H9 (cell line): Measurements from ENCODE around the gene RNU6-9. TPM values are rescaled to one million over a fixed set of nuclear protein-coding genes. Genes with fewer than 3 reads are reported as not detected.

ENCODE experiments used
- DNase-seq: peaks from one replicate; pipeline ENCODE4 v3.0.0-alpha.2; 2017
- H2AFZ ChIP-seq: one replicate; pipeline ENCODE4 v1.6.1; 2013; ENCODE audit warnings: mild to moderate bottlenecking, low read length, control low read depth, moderate library complexity
- H2AK5ac ChIP-seq: 2 replicates; pipeline ENCODE4 v1.6.1; 2013; ENCODE audit warnings: low read length, control low read depth, mixed read lengths; ENCODE audit not compliant: insufficient read length
- H2BK120ac ChIP-seq: one replicate; pipeline ENCODE4 v1.6.1; 2013; ENCODE audit warnings: low read depth, mild to moderate bottlenecking, low read length, control low read depth, inconsistent platforms; ENCODE audit not compliant: poor library complexity, severe bottlenecking
- H2BK12ac ChIP-seq: 2 replicates; pipeline ENCODE4 v1.6.1; 2013; ENCODE audit warnings: low read length, control low read depth, mixed read lengths, low read depth; ENCODE audit not compliant: insufficient read length
- H2BK15ac ChIP-seq: 2 replicates; pipeline ENCODE4 v1.6.1; 2013; ENCODE audit warnings: low read depth, low read length, control low read depth
- H2BK20ac ChIP-seq: one replicate; pipeline ENCODE4 v1.6.1; 2013; ENCODE audit warnings: low read depth, mild to moderate bottlenecking, low read length, control low read depth, inconsistent platforms; ENCODE audit not compliant: poor library complexity, severe bottlenecking
- H2BK5ac ChIP-seq: 2 replicates; pipeline ENCODE4 v1.6.1; 2013; ENCODE audit warnings: low read length, control low read depth, mixed read lengths; ENCODE audit not compliant: insufficient read length
- H3K14ac ChIP-seq: 2 replicates; pipeline ENCODE4 v1.6.1; 2013; ENCODE audit warnings: low read length, control low read depth; ENCODE audit not compliant: insufficient read depth
- H3K18ac ChIP-seq: 2 replicates; pipeline ENCODE4 v1.6.1; 2013; ENCODE audit warnings: low read depth, mild to moderate bottlenecking, mixed read lengths, low read length, control low read depth; ENCODE audit not compliant: insufficient read length
- H3K23ac ChIP-seq: 2 replicates; pipeline ENCODE4 v1.6.1; 2013; ENCODE audit warnings: low read length, control low read depth, mixed read lengths, low read depth; ENCODE audit not compliant: insufficient read length
- H3K23me2 ChIP-seq: 2 replicates; pipeline ENCODE4 v1.6.1; 2013; ENCODE audit warnings: low read depth, mild to moderate bottlenecking, mixed read lengths, low read length, control low read depth; ENCODE audit not compliant: insufficient read length, poor library complexity, severe bottlenecking
- H3K27ac ChIP-seq: 2 replicates; pipeline ENCODE4 v1.5.1; 2013; ENCODE audit warnings: low read length, control low read depth, mixed read lengths, low read depth; ENCODE audit not compliant: insufficient read length
- H3K27me3 ChIP-seq: 2 replicates; pipeline ENCODE4 v1.6.1; 2013; ENCODE audit warnings: low read length, control low read depth, inconsistent platforms; ENCODE audit not compliant: insufficient read depth
- H3K4ac ChIP-seq: 2 replicates; pipeline ENCODE4 v1.6.1; 2013; ENCODE audit warnings: low read depth, mild to moderate bottlenecking, control low read depth, inconsistent platforms, low read length, moderate library complexity
- H3K4me1 ChIP-seq: 2 replicates; pipeline ENCODE4 v1.6.1; 2013; ENCODE audit warnings: low read length, control low read depth, inconsistent platforms; ENCODE audit not compliant: insufficient read depth
- H3K4me2 ChIP-seq: 2 replicates; pipeline ENCODE4 v1.6.1; 2013; ENCODE audit warnings: low read length, control low read depth, mixed read lengths; ENCODE audit not compliant: insufficient read length, insufficient read depth
- H3K56ac ChIP-seq: 2 replicates; pipeline ENCODE4 v1.6.1; 2013; ENCODE audit warnings: low read depth, mild to moderate bottlenecking, mixed read lengths, low read length, control low read depth; ENCODE audit not compliant: insufficient read length
- H3K79me1 ChIP-seq: 2 replicates; pipeline ENCODE4 v1.6.1; 2013; ENCODE audit warnings: low read depth, mild to moderate bottlenecking, moderate library complexity, low read length, control low read depth, inconsistent platforms; ENCODE audit not compliant: insufficient read depth, poor library complexity, severe bottlenecking
- H3K79me2 ChIP-seq: 2 replicates; pipeline ENCODE4 v1.6.1; 2013; ENCODE audit warnings: low read length, control low read depth, inconsistent platforms; ENCODE audit not compliant: insufficient read depth
- H3K9ac ChIP-seq: 2 replicates; pipeline ENCODE4 v1.6.1; 2013; ENCODE audit warnings: low read length, control low read depth, mixed read lengths; ENCODE audit not compliant: insufficient read length; ENCODE audit errors: extremely low read depth
- H3K9me3 ChIP-seq: one replicate; pipeline ENCODE4 v1.6.1; 2013; ENCODE audit warnings: low read depth, low read length, inconsistent platforms; ENCODE audit not compliant: control insufficient read depth
- H3T11ph ChIP-seq: one replicate; pipeline ENCODE4 v1.6.1; 2013; ENCODE audit warnings: mild to moderate bottlenecking, low read length, control low read depth, inconsistent platforms
- H4K20me1 ChIP-seq: one replicate; pipeline ENCODE4 v1.6.1; 2013; ENCODE audit not compliant: control insufficient read depth, insufficient read length, insufficient read depth
- H4K5ac ChIP-seq: 2 replicates; pipeline ENCODE4 v1.6.1; 2013; ENCODE audit warnings: low read depth, mild to moderate bottlenecking, mixed read lengths, low read length, control low read depth; ENCODE audit not compliant: insufficient read length
- H4K8ac ChIP-seq: replicated peaks from 2 replicates; pipeline ENCODE4 v1.6.1; 2013; ENCODE audit warnings: low read length, control low read depth, mixed read lengths, low read depth; ENCODE audit not compliant: insufficient read length
- H4K91ac ChIP-seq: 2 replicates; pipeline ENCODE4 v1.6.1; 2013; ENCODE audit warnings: low read depth, mild to moderate bottlenecking, moderate library complexity, mixed read lengths, low read length, control low read depth; ENCODE audit not compliant: insufficient read length
- H3K27ac Mint-ChIP-seq, 3 experiments: 2 replicates in 2 of 3; 3 replicates in 1 of 3; pipeline ENCODE4 v1.8.0; 2020 to 2021; ENCODE audit warnings: mixed read lengths in 3 of 3, mild to moderate bottlenecking in 1 of 3, moderate library complexity in 1 of 3
- H3K27me3 Mint-ChIP-seq: 2 replicates; pipeline ENCODE4 v1.8.0; 2021; ENCODE audit warnings: low read depth, mild to moderate bottlenecking, moderate library complexity, mixed read lengths
- H3K36me3 Mint-ChIP-seq, 3 experiments: 2 replicates in 2 of 3; 3 replicates in 1 of 3; pipeline ENCODE4 v1.8.0; 2020 to 2021; ENCODE audit warnings: low read depth in 3 of 3, mixed read lengths in 3 of 3; ENCODE audit not compliant: insufficient read depth in 1 of 3
- H3K4me1 Mint-ChIP-seq, 2 experiments: 2 replicates each; pipeline ENCODE4 v1.8.0; 2020; ENCODE audit warnings: mixed read lengths in 2 of 2
- H3K4me3 Mint-ChIP-seq, 2 experiments: 2 replicates in 1 of 2; 3 replicates in 1 of 2; pipeline ENCODE4 v1.8.0; 2020 to 2021; ENCODE audit warnings: mild to moderate bottlenecking in 2 of 2, mixed read lengths in 2 of 2, moderate library complexity in 1 of 2
- H3K9me3 Mint-ChIP-seq, 2 experiments: 2 replicates in 1 of 2; 3 replicates in 1 of 2; pipeline ENCODE4 v1.8.0; 2020; ENCODE audit warnings: mild to moderate bottlenecking in 2 of 2, mixed read lengths in 2 of 2, moderate library complexity in 1 of 2
- CTCF ChIP-seq: fragments of 200-600 bp; sonication (generic); conservative IDR thresholded peaks from 3 replicates; pipeline ENCODE4 v1.8.0; 2021; ENCODE audit warnings: antibody characterized with exemption, mild to moderate bottlenecking
- WGBS: extraction: QIAGEN DNeasy Blood & Tissue Kit; methylation state at CpG from one replicate; pipeline ENCODE4 v1.1.7; 2013; ENCODE audit warnings: missing lambda C conversion rate, low lambda C conversion rate, mixed read lengths; ENCODE audit not compliant: insufficient read length; ENCODE audit errors: extremely low coverage; 5-methylcytosine and 5-hydroxymethylcytosine counted together
- total RNA-seq: library from RNA; stranded (reverse); gene quantifications from 2 replicates; pipeline ENCODE4 v1.2.1, GENCODE V29; 2021

RNU6-9 gene
- total RNA-seq, 1 experiment from 2014 or later = not detected

GRCh38 chr19:854549-854948 is 38.7 kb upstream of the RNU6-9 start:
- H3K27ac ChIP-seq = no peak overlapping the region
- no peaks in the 10 kb centered on the region for H3K4me1 Mint-ChIP-seq
- no peak overlapping the region for H2BK120ac ChIP-seq
- no peak overlapping the region for H3K4me3 Mint-ChIP-seq
- no peak overlapping the region for H3K9ac ChIP-seq
- no peak overlapping the region for H2BK5ac ChIP-seq
- H3K9me3 ChIP-seq = no peaks in the 10 kb centered on the region
- H3K27ac Mint-ChIP-seq = no peak overlapping the region
- no CpG with 5 or more reads among the region's 6 CpGs for WGBS
- no peak overlapping the region for H3K14ac ChIP-seq
- no peaks in the 10 kb centered on the region for H3K4me1 ChIP-seq
- peaks cover 0 to 2% of the 10 kb centered on the region in 2 experiments; a peak in 2 of 5 replicates for H3K9me3 Mint-ChIP-seq
- H4K5ac ChIP-seq = no peak overlapping the region
- no peaks in the 10 kb centered on the region for H3K79me2 ChIP-seq
- H2AK5ac ChIP-seq = no peak overlapping the region
- H2BK20ac ChIP-seq = no peak overlapping the region
- H3K4ac ChIP-seq = no peak overlapping the region
- no peak overlapping the region for H4K8ac ChIP-seq
- peaks cover 27% of the 10 kb centered on the region for H3K27me3 Mint-ChIP-seq
- no peak overlapping the region for H2AFZ ChIP-seq
- H3K23ac ChIP-seq = no peak overlapping the region
- H3T11ph ChIP-seq = no peak overlapping the region
- no peak overlapping the region for H2BK12ac ChIP-seq
- H3K18ac ChIP-seq = no peak overlapping the region
- no peak overlapping the region for H3K56ac ChIP-seq
- no peak overlapping the region for H2BK15ac ChIP-seq
- no peak overlapping the region for H3K4me2 ChIP-seq
- H3K36me3 Mint-ChIP-seq = no peaks in the 10 kb centered on the region
- H3K27me3 ChIP-seq = no peaks in the 10 kb centered on the region; the same call in 1 of the 2 replicates
- H4K20me1 ChIP-seq = no peaks in the 10 kb centered on the region
- H4K91ac ChIP-seq = no peak overlapping the region
- no peaks in the 10 kb centered on the region for H3K79me1 ChIP-seq
- H3K23me2 ChIP-seq = no peaks in the 10 kb centered on the region
- no peak for TF ChIP-seq CTCF
- DNase-seq = no peak
